Neural cell (in vitro differentiated cells): ENCODE results near the gene LCE2A. TPM values are rescaled to one million over a fixed set of nuclear protein-coding genes. Genes with fewer than 3 reads are reported as not detected.
A peak's percentile ranks its signal among the peaks of the same experiment; 100 is the strongest.

Experiments
- H2AFZ ChIP-seq: fragments of 200-600, 300-800 bp; sonication (generic), shearing (Covaris generic); 2 replicates; pipeline ENCODE4 v1.6.0; 2014; ENCODE audit warnings: low read depth, mild to moderate bottlenecking, antibody characterized with exemption, low read length, moderate library complexity
- H3F3A ChIP-seq: fragments of 200-600 bp; shearing (Covaris generic); 2 replicates; pipeline ENCODE4 v1.6.1; 2016; ENCODE audit warnings: mild to moderate bottlenecking, moderate library complexity, mixed read lengths, antibody characterized with exemption, low read length; ENCODE audit not compliant: insufficient read depth, poor library complexity, severe bottlenecking
- H3K27ac ChIP-seq: fragments of 200-600, 300-800 bp; sonication (generic), shearing (Covaris generic); 2 replicates; pipeline ENCODE4 v1.5.1; 2014; ENCODE audit warnings: mild to moderate bottlenecking, low read length, moderate library complexity
- H3K27me3 ChIP-seq: fragments of 300-800, 200-600 bp; sonication (generic), shearing (Covaris generic); 2 replicates; pipeline ENCODE4 v1.6.0; 2014; ENCODE audit warnings: mild to moderate bottlenecking, low read depth, low read length, moderate library complexity; ENCODE audit not compliant: insufficient read depth
- H3K36me3 ChIP-seq: fragments of 300-800, 200-600 bp; sonication (generic), shearing (Covaris generic); 2 replicates; pipeline ENCODE4 v1.5.1; 2014; ENCODE audit warnings: mild to moderate bottlenecking, antibody characterized with exemption, low read length, moderate library complexity; ENCODE audit not compliant: insufficient read depth
- H3K4me2 ChIP-seq: fragments of 300-800, 200-600 bp; sonication (generic), shearing (Covaris generic); 2 replicates; pipeline ENCODE4 v1.6.0; 2014; ENCODE audit warnings: mild to moderate bottlenecking, low read length
- H3K4me3 ChIP-seq: fragments of 300-800, 200-600 bp; sonication (generic), shearing (Covaris generic); 2 replicates; pipeline ENCODE4 v1.5.1; 2014; ENCODE audit warnings: mild to moderate bottlenecking, low read length, moderate library complexity
- H3K79me2 ChIP-seq: fragments of 200-600 bp; shearing (Covaris generic); replicated peaks from 2 replicates; pipeline ENCODE4 v1.6.0; 2014; ENCODE audit warnings: mild to moderate bottlenecking, low read length, moderate library complexity; ENCODE audit not compliant: insufficient read depth
- H3K9ac ChIP-seq: fragments of 300-800, 200-600 bp; sonication (generic), shearing (Covaris generic); 2 replicates; pipeline ENCODE4 v1.6.1; 2016; ENCODE audit warnings: mild to moderate bottlenecking, low read length, mixed read lengths
- H3K9me2 ChIP-seq: fragments of 200-600 bp; shearing (Covaris generic); 2 replicates; pipeline ENCODE4 v1.6.1; 2016; ENCODE audit warnings: mild to moderate bottlenecking, low read length, mixed read lengths; ENCODE audit not compliant: insufficient read depth
- H3K9me3 ChIP-seq: fragments of 200-600, 300-800 bp; sonication (generic), shearing (Covaris generic); 2 replicates; pipeline ENCODE4 v1.6.1; 2016; ENCODE audit warnings: mild to moderate bottlenecking, mixed run types, low read length, moderate library complexity, mixed read lengths
- H4K20me1 ChIP-seq: fragments of 200-600 bp; shearing (Covaris generic); 2 replicates; pipeline ENCODE4 v1.6.1; 2016; ENCODE audit warnings: mild to moderate bottlenecking, mixed run types; ENCODE audit not compliant: insufficient read depth
- EP300 ChIP-seq: fragments of 450-650 bp; conservative IDR thresholded peaks from 2 replicates; pipeline ENCODE4 v1.6.1; 2014; ENCODE audit warnings: antibody characterized with exemption, mild to moderate bottlenecking, moderate library complexity; ENCODE audit not compliant: poor library complexity, severe bottlenecking
- EZH2 ChIP-seq: fragments of 200-600, 300-800 bp; shearing (Covaris generic), sonication (generic); IDR thresholded peaks from 2 replicates; pipeline ENCODE4 v1.6.1; 2014; ENCODE audit warnings: antibody characterized with exemption, low read length, borderline replicate concordance, mild to moderate bottlenecking; ENCODE audit not compliant: insufficient read depth, poor library complexity, severe bottlenecking
- MXI1 ChIP-seq: fragments of 450-650 bp; conservative IDR thresholded peaks from 2 replicates; pipeline ENCODE4 v1.6.1; 2014; ENCODE audit warnings: antibody characterized with exemption, mild to moderate bottlenecking; ENCODE audit not compliant: poor library complexity, severe bottlenecking
- POLR2AphosphoS5 ChIP-seq: IDR thresholded peaks from 2 replicates; pipeline ENCODE4 v1.6.1; 2012
- RAD21 ChIP-seq: fragments of 450-650 bp; conservative IDR thresholded peaks from 2 replicates; pipeline ENCODE4 v1.6.1; 2014; ENCODE audit warnings: antibody characterized with exemption, mild to moderate bottlenecking, moderate library complexity
- SMC3 ChIP-seq: fragments of 450-650 bp; conservative IDR thresholded peaks from 2 replicates; pipeline ENCODE4 v1.6.1; 2014; ENCODE audit warnings: antibody characterized with exemption, mild to moderate bottlenecking, moderate library complexity; ENCODE audit not compliant: poor library complexity
- TAF1 ChIP-seq: IDR thresholded peaks from 2 replicates; pipeline ENCODE4 v1.6.1; 2012; ENCODE audit warnings: low read depth
- polyA minus RNA-seq: library from RNA; depleted of rRNA, polyadenylated mRNA; stranded (reverse); fragments of >200 nt; gene quantifications from 2 replicates; pipeline ENCODE4 v1.2.3, GENCODE V29; 2014
- polyA plus RNA-seq: library from polyadenylated mRNA; depleted of rRNA; stranded (reverse); fragments of >200 nt; gene quantifications from 2 replicates; pipeline ENCODE4 v1.2.3, GENCODE V29; 2014
- TF ChIP-seq, protein P1 (sequence below): fragments of 450-650 bp; IDR thresholded peaks from 2 replicates; pipeline ENCODE4 v1.5.1; 2014; ENCODE audit warnings: antibody characterized with exemption, mild to moderate bottlenecking, moderate library complexity; ENCODE audit not compliant: poor library complexity, severe bottlenecking
- TF ChIP-seq, protein P2 (sequence below): IDR thresholded peaks from 2 replicates; pipeline ENCODE4 v1.6.1; 2012; ENCODE audit warnings: borderline replicate concordance

LCE2A gene, protein sequence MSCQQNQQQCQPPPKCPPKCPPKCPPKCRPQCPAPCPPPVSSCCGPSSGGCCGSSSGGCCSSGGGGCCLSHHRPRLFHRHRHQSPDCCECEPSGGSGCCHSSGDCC
- polyA plus RNA-seq (not detected in 2 replicates), polyA minus RNA-seq (not detected in 2 replicates)

DNA sequence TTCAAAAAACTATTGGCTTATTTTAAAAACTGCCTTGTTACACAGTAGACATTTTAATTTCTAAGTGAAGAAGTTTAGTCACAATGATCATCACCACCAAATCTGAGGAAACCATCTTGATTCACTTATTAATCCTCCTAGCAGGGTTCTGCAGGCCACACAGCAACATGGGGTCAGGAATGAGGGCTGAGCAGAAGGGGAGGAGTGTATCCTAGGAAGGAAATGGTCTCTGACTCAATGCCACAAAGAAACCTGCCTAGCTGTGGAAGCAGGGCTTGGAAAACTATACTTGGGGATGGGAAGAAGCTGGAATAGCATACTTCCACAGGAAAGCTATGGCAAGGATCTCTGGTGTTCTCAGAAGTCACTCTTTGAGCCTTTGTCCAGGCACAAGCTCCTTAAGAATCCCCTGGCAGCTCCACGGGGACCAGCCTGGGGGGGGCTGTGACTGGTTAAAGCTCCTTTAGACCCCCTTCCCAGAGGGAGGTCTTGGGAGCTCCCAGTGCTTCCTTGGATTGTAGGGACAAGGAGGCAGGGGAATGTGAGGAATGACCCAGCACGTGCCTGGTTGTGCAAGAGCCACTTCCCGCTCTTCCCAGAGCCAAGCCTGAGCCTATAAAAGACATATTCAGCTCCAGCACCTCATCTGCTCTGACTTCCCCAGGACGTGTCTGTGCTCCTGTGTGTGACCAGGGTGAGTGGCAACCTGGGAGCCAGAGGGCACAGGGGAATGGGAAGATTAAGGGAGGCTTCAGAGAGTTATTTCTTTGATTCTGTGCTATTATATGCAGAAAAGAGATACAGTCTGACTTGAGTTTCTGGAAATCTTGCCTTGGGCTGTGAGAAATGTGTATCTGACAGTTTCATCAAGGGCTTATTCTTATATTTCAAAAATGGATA is at the start of gene LCE2A:
Gene LCE2A (plus strand): TSS at position 645 of the 900 bp plus-strand sequence. CDS start 557 bp downstream, outside the sequence.
- TF ChIP-seq EP300 (no peak), SMC3 (no peak), EZH2 (no peak), POLR2AphosphoS5 (no peak)
- TF ChIP-seq, protein P1, sequence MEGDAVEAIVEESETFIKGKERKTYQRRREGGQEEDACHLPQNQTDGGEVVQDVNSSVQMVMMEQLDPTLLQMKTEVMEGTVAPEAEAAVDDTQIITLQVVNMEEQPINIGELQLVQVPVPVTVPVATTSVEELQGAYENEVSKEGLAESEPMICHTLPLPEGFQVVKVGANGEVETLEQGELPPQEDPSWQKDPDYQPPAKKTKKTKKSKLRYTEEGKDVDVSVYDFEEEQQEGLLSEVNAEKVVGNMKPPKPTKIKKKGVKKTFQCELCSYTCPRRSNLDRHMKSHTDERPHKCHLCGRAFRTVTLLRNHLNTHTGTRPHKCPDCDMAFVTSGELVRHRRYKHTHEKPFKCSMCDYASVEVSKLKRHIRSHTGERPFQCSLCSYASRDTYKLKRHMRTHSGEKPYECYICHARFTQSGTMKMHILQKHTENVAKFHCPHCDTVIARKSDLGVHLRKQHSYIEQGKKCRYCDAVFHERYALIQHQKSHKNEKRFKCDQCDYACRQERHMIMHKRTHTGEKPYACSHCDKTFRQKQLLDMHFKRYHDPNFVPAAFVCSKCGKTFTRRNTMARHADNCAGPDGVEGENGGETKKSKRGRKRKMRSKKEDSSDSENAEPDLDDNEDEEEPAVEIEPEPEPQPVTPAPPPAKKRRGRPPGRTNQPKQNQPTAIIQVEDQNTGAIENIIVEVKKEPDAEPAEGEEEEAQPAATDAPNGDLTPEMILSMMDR = no peak
- Histone ChIP-seq H3K9me3 (peaks cover 5% of the 10 kb centered on the region), H3K4me2 (no peak within 1 kb of the TSS)

DNA sequence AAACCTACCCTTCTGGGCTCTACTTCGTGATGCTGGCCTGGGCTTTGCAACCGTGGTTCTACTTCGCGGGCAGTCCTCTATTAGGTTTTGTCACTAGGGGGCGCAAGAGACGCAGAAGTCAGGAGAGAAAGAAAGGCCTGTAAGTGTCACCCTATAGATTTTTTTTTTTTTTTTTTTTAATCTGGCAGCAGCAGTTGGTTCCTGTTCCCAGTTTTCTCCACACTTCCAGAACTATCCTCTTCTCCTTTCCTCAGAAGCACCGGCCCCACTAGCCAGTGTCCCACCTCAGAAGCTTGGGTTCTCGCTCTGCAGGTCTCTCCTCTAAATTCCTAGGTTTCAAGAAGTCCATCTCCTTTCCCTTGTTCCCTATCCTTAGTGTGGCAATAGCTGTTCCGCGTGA is 44.0 kb upstream of the LCE2A start:
- Histone ChIP-seq H3K9me2 (no peaks in the 10 kb centered on the region), H4K20me1 (no peaks in the 10 kb centered on the region), H3K9ac (no peak overlapping the region), H3K36me3 (no peaks in the 10 kb centered on the region), H3K27me3 (no peaks in the 10 kb centered on the region), H3K27ac (no peak overlapping the region), H3F3A (no peaks in the 10 kb centered on the region), H3K4me2 (no peak overlapping the region), H2AFZ (no peak overlapping the region), H3K79me2 (no peaks in the 10 kb centered on the region), H3K9me3 (peaks cover 4% of the 10 kb centered on the region), H3K4me3 (no peak overlapping the region)
- TF ChIP-seq TAF1 (no peak), SMC3 (no peak), MXI1 (no peak), POLR2AphosphoS5 (no peak), RAD21 (no peak)
- TF ChIP-seq, protein P1 = peak; percentile 22
- TF ChIP-seq, protein P2, sequence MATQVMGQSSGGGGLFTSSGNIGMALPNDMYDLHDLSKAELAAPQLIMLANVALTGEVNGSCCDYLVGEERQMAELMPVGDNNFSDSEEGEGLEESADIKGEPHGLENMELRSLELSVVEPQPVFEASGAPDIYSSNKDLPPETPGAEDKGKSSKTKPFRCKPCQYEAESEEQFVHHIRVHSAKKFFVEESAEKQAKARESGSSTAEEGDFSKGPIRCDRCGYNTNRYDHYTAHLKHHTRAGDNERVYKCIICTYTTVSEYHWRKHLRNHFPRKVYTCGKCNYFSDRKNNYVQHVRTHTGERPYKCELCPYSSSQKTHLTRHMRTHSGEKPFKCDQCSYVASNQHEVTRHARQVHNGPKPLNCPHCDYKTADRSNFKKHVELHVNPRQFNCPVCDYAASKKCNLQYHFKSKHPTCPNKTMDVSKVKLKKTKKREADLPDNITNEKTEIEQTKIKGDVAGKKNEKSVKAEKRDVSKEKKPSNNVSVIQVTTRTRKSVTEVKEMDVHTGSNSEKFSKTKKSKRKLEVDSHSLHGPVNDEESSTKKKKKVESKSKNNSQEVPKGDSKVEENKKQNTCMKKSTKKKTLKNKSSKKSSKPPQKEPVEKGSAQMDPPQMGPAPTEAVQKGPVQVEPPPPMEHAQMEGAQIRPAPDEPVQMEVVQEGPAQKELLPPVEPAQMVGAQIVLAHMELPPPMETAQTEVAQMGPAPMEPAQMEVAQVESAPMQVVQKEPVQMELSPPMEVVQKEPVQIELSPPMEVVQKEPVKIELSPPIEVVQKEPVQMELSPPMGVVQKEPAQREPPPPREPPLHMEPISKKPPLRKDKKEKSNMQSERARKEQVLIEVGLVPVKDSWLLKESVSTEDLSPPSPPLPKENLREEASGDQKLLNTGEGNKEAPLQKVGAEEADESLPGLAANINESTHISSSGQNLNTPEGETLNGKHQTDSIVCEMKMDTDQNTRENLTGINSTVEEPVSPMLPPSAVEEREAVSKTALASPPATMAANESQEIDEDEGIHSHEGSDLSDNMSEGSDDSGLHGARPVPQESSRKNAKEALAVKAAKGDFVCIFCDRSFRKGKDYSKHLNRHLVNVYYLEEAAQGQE = no peak

More for the DNA sequence above, at the start of gene LCE2A:
- Histone ChIP-seq H3K9me2 (no peaks in the 10 kb centered on the region), H3F3A (no peaks in the 10 kb centered on the region), H2AFZ (no peak within 1 kb of the TSS), H3K36me3 (no peaks in the 10 kb centered on the region), H3K27ac (no peak within 1 kb of the TSS), H3K9ac (no peak within 1 kb of the TSS), H4K20me1 (no peaks in the 10 kb centered on the region), H3K27me3 (no peaks in the 10 kb centered on the region), H3K79me2 (no peaks in the 10 kb centered on the region), H3K4me3 (no peak within 1 kb of the TSS)
